Upper lobe of right lung (tissue), 1 donor: ENCODE data around the gene RNF13. TPM values are rescaled to one million over a fixed set of nuclear protein-coding genes. Genes with fewer than 3 reads are reported as not detected.

Source experiments
- ATAC-seq: fragments of 200-7000 bp; cut with Tn5 transposase; one replicate; pipeline ENCODE4 v1.9.1; 2020; ENCODE audit warnings: mild to moderate bottlenecking, moderate library complexity
- DNase-seq: peaks from one replicate; pipeline ENCODE4 v3.0.0-alpha.2; 2020
- H3K27ac ChIP-seq: fragments of 200-600 bp; one replicate; pipeline ENCODE4 v1.8.0; 2022
- H3K27me3 ChIP-seq: fragments of 200-600 bp; one replicate; pipeline ENCODE4 v1.8.0; 2022; ENCODE audit warnings: mild to moderate bottlenecking
- H3K36me3 ChIP-seq: fragments of 200-600 bp; one replicate; pipeline ENCODE4 v1.8.0; 2022
- H3K4me1 ChIP-seq: fragments of 200-600 bp; one replicate; pipeline ENCODE4 v1.8.0; 2022
- H3K4me3 ChIP-seq: fragments of 200-600 bp; one replicate; pipeline ENCODE4 v1.8.0; 2022; ENCODE audit warnings: mild to moderate bottlenecking
- H3K9me3 ChIP-seq: fragments of 200-600 bp; one replicate; pipeline ENCODE4 v1.8.0; 2022
- intact Hi-C: fragments of 100-400 bp; cut with DNase I; formaldehyde crosslinking; loops from one replicate; pipeline ENCODE4 v1.11.0; 2022
- total RNA-seq: library from RNA; stranded (reverse); fragmentation: NEBNext Ultra II Directional; extraction: Animal tissue kit (Norgen Biotek cat#: 25700); gene quantifications from one replicate; pipeline ENCODE4 v1.2.1, GENCODE V29; 2021
- TF ChIP-seq, protein P1 (sequence below): fragments of 200-600 bp; IDR thresholded peaks from one replicate; pipeline ENCODE4 v1.8.0; 2022; ENCODE audit warnings: antibody characterized with exemption
- donor health status: DM: no; HTN: yes; CAD: no; lungs with severe emphysema.

Gene RNF13
- total RNA-seq, 1 donor from 2014 or later: 136 TPM

DNA sequence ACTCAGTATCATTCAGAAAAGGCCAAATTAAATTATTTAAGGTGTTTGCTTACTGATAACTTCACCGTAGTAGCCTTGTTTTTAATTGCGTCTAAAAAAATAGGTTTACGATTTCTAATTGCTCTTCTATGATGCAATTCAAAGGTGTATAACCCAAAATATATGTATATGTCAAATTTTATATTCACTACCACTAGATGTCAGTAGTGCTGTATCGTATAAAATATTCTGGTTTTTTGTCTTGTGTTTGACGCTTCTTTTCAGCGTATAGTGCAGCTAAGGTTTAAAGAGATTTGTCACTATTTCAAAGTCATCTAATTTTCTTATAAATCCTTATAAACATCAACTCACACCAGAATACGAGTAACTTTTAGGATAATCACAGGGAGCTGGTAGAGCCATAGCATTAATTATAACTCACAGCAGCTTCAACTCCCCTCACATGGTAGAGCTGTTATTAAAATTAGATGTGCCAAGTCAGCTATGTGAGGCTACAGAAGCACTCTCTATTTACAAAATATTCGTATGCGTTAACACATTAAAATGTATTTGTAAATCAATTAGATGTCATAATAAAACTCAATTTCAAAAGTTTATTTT is 154.2 kb downstream of the RNF13 start:
- intact Hi-C loops: loop anchor here (10.0 kb wide), 1 partner anchor 218 kb away; no protein-coding TSS in a partner anchor
- DNase-seq (no peak), ATAC-seq (no peak)
- Histone ChIP-seq H3K27me3 (no peaks in the 10 kb centered on the region), H3K4me3 (no peak overlapping the region), H3K4me1 (peaks cover 16% of the 10 kb centered on the region), H3K27ac (no peak overlapping the region), H3K36me3 (no peaks in the 10 kb centered on the region), H3K9me3 (no peaks in the 10 kb centered on the region)
- TF ChIP-seq, protein P1, sequence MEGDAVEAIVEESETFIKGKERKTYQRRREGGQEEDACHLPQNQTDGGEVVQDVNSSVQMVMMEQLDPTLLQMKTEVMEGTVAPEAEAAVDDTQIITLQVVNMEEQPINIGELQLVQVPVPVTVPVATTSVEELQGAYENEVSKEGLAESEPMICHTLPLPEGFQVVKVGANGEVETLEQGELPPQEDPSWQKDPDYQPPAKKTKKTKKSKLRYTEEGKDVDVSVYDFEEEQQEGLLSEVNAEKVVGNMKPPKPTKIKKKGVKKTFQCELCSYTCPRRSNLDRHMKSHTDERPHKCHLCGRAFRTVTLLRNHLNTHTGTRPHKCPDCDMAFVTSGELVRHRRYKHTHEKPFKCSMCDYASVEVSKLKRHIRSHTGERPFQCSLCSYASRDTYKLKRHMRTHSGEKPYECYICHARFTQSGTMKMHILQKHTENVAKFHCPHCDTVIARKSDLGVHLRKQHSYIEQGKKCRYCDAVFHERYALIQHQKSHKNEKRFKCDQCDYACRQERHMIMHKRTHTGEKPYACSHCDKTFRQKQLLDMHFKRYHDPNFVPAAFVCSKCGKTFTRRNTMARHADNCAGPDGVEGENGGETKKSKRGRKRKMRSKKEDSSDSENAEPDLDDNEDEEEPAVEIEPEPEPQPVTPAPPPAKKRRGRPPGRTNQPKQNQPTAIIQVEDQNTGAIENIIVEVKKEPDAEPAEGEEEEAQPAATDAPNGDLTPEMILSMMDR: peak; percentile 65

GRCh38 chr3:149968216-149968615 is 155.2 kb downstream of the RNF13 start:
- intact Hi-C loops: loop anchor here (10.0 kb wide), 1 partner anchor 217 kb away; no protein-coding TSS in a partner anchor
- ATAC-seq (no peak), DNase-seq (no peak)
- Histone ChIP-seq H3K4me1 (peaks cover 16% of the 10 kb centered on the region), H3K27ac (no peak overlapping the region), H3K27me3 (no peaks in the 10 kb centered on the region), H3K36me3 (no peaks in the 10 kb centered on the region), H3K9me3 (no peaks in the 10 kb centered on the region), H3K4me3 (no peak overlapping the region)
- TF ChIP-seq, protein P1: no peak

DNA sequence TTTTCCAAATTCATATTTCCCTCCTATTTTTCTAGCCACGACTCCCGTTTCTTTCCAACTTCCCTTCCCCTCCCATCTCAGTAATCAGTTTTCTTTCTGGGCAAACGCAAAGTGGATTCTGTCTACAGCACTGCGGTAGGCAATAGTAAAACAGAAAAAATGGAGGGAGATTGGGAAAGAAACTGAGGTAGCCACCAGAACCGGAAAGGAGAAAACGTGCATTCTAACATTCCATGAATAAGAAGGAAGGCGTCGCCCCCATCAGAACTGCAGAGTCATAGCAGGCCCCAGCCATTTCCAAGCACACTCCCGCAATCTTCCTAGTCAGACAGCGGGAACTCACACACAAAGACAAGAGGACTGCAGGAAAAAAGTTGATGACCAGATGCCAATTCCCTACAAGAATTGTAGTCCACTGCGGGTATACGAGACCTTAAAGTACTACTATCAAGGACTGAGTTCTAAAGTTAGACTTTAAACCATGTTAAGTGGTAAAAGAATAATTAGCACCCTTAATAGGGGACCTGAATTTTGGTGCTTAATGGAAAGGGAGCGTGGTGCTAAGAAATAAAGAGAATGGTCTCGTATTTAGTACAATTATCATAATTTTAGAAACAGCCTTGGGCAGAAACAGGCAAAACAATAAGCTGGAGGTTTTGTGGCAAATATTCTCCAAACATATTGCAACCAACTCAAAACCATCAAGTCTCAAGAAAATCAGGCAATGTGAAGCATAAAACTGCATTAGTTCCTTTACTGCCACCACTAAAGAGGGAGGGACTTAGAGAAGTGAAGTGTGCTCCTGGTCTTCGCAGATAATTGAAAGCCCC is 156.3 kb downstream of the RNF13 start:
- intact Hi-C loops: loop anchor here (10.0 kb wide), 1 partner anchor 215 kb away; no protein-coding TSS in a partner anchor
- no peaks in the 10 kb centered on the region for H3K27me3 ChIP-seq
- TF ChIP-seq, protein P1: peak; percentile 14
- H3K4me3 ChIP-seq: peak overlapping the region; percentile 73
- H3K4me1 ChIP-seq: peaks cover 16% of the 10 kb centered on the region
- DNase-seq: no peak
- ATAC-seq: no peak
- no peaks in the 10 kb centered on the region for H3K9me3 ChIP-seq
- H3K36me3 ChIP-seq: no peaks in the 10 kb centered on the region
- H3K27ac ChIP-seq: peak overlapping the region; percentile 64

DNA sequence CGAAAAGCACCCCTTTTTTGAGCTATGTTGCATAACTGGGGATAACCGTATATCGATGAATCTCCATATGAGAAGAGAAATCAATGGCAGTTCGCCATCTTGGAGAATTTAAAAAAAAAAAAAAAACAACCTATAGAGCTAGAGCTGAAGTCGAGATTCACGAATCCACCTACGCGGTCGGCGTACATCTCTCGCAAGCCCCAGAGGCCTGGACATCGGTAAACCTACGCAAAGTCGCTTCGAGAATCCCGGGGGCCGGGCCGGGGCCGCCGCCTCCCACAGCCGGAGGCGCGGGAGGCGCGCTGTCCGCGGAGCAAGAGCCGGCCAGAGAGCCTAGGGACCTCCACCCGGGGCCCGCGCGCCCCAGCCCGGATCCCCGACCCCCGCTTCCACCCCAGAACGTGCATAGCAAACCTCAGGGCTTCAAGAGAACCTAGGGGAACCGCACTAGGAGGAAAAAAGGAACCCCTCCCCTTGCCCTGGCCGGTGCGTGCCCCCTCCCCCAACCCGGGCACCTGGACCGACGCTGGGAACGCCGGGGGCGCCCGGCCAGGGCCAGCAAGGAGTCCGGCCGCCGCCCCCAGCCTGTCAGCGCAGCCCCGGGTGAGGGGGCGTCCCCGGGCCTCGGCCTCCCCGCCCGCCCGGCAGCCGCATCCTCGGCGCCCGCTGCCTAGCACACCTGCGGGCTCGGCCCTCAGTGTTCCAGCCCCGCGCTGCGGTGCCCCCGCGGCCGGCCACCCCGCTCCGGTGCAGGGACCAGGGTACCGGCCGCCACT is 157.1 kb downstream of the RNF13 start:
- peak overlapping the region; percentile 64 for H3K27ac ChIP-seq
- DNase-seq (peak; percentile 91), ATAC-seq (peak; percentile 80)
- TF ChIP-seq, protein P1: no peak
- intact Hi-C loops: loop anchor here (10.0 kb wide), 1 partner anchor 215 kb away; no protein-coding TSS in a partner anchor
- no peaks in the 10 kb centered on the region for H3K27me3 ChIP-seq
- peaks cover 16% of the 10 kb centered on the region for H3K4me1 ChIP-seq
- peak overlapping the region; percentile 73 for H3K4me3 ChIP-seq
- H3K36me3 ChIP-seq: no peaks in the 10 kb centered on the region
- H3K9me3 ChIP-seq: no peaks in the 10 kb centered on the region

- Histone ChIP-seq H3K27me3 (no peaks in the 10 kb centered on the region), H3K36me3 (no peaks in the 10 kb centered on the region), H3K4me1 (peaks cover 16% of the 10 kb centered on the region), H3K4me3 (peak within 1 kb of the TSS; percentile 73), H3K9me3 (no peaks in the 10 kb centered on the region), H3K27ac (peak within 1 kb of the TSS; percentile 64)
- peak; percentile 83 for DNase-seq
- intact Hi-C loops: no loop called here
- TF ChIP-seq, protein P1: no peak
- peak; percentile 86 for ATAC-seq
These were observed 157.8 kb downstream of the RNF13 start, which contains the start of gene PFN2 for GRCh38 chr3:149970716-149971402. Gene PFN2 (minus strand): TSS chr3:149970895. CDS start chr3:149970856, 39 bp downstream.
